Left forelimb (tissue), 1 donor: ENCODE data around the gene ABCG8.

Experiments
- DNase-seq: peaks from one replicate; pipeline ENCODE4 v3.0.0-alpha.2; 2018; ENCODE audit warnings: low spot score

ABCG8 gene

GRCh38 chr2:43925431-43925830 is 86.7 kb downstream of the ABCG8 start:
- no peak for DNase-seq

GRCh38 chr2:43927442-43927841 is 88.7 kb downstream of the ABCG8 start:
- DNase-seq = no peak

GRCh38 chr2:43931293-43931692 is 92.5 kb downstream of the ABCG8 start:
- DNase-seq = no peak
